Measurements from ENCODE around the gene PES1.

PES1 gene

DNA sequence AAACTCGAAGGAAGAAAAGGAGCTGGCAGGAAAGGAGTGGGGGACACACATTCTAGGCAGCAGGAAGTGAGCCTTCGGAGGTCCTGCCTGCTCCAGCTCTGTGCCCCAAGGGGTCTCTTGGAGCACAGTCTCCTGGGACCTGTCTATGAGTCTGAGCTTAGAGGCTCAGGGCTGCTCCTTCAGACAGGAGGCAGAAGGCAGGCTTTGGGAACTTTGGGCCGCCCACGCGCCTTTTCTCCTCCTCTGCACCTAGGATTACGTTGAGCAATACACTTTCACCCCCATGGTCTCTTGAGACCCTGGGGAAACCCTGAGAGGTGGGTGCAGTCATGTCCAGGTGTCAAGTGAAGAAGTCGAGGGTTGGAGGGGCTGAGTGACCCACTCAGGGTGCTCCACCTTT is 16.2 kb upstream of the PES1 start:
- no peak overlapping the region; the same call in 1 of the 2 replicates for H3K4me3 ChIP-seq (ENCODE audit: low read depth, low read length)
- TF ChIP-seq, protein P1, sequence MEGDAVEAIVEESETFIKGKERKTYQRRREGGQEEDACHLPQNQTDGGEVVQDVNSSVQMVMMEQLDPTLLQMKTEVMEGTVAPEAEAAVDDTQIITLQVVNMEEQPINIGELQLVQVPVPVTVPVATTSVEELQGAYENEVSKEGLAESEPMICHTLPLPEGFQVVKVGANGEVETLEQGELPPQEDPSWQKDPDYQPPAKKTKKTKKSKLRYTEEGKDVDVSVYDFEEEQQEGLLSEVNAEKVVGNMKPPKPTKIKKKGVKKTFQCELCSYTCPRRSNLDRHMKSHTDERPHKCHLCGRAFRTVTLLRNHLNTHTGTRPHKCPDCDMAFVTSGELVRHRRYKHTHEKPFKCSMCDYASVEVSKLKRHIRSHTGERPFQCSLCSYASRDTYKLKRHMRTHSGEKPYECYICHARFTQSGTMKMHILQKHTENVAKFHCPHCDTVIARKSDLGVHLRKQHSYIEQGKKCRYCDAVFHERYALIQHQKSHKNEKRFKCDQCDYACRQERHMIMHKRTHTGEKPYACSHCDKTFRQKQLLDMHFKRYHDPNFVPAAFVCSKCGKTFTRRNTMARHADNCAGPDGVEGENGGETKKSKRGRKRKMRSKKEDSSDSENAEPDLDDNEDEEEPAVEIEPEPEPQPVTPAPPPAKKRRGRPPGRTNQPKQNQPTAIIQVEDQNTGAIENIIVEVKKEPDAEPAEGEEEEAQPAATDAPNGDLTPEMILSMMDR (IDR thresholded peaks at IDR 0.05; ENCODE audit: insufficient read depth, low read depth, low read length, missing control alignments) = no peak
- no peak for DNase-seq (ENCODE audit: low read depth)

GRCh38 chr22:30607300-30607930 is 15.7 kb upstream of the PES1 start:
- H3K4me3 ChIP-seq (ENCODE audit: low read depth, low read length) = peak overlapping the region; percentile 64
- TF ChIP-seq, protein P1 (IDR thresholded peaks at IDR 0.05; ENCODE audit: insufficient read depth, low read depth, low read length, missing control alignments) = no peak

GRCh38 chr22:30606455-30607299 is 15.0 kb upstream of the PES1 start, which contains the start of gene TCN2:
Gene TCN2, plus strand, starts transcription at chr22:30607174. Its CDS starts 158 bp downstream, at chr22:30607332.
- peak within 1 kb of the TSS; percentile 64 for H3K4me3 ChIP-seq (ENCODE audit: low read depth, low read length)
- DNase-seq (ENCODE audit: low read depth) = peak; percentile 70
- TF ChIP-seq, protein P1 (IDR thresholded peaks at IDR 0.05; ENCODE audit: insufficient read depth, low read depth, low read length, missing control alignments) = no peak

More at GRCh38 chr22:30607300-30607930, 15.7 kb upstream of the PES1 start:
- DNase-seq (ENCODE audit: low read depth) = no peak

GRCh38 chr22:30605449-30606110 is 13.9 kb upstream of the PES1 start:
- H3K4me3 ChIP-seq (ENCODE audit: low read depth, low read length) = peak overlapping the region; percentile 24
- TF ChIP-seq, protein P1 (IDR thresholded peaks at IDR 0.05; ENCODE audit: insufficient read depth, low read depth, low read length, missing control alignments) = peak; percentile 76
- peak; percentile 74 for DNase-seq (ENCODE audit: low read depth)

GRCh38 chr22:30604723-30605122 is 13.0 kb upstream of the PES1 start:
- no peak for DNase-seq (ENCODE audit: low read depth)
- TF ChIP-seq, protein P1 (IDR thresholded peaks at IDR 0.05; ENCODE audit: insufficient read depth, low read depth, low read length, missing control alignments) = no peak
- H3K4me3 ChIP-seq (ENCODE audit: low read depth, low read length) = no peak overlapping the region

DNA sequence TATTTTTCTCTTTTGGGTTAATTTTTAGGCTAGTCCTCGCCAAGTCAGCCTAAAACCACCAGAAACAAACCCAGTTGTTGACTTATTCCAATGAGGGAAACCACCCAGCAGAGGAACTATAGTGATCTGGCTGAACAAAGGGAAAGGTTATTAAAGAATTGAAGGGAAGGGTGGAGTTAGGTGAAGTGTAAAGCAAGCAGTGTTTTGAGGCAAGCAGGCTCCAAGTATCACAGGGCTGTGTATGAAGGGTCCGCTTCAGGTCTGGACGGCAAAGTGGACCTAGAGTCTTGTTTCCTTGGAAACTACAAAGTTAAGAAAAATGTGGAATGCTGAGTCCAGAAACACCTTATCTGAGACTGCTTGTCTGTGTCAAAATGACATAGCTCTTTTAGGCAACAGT is 12.1 kb upstream of the PES1 start:
- TF ChIP-seq, protein P1 (IDR thresholded peaks at IDR 0.05; ENCODE audit: insufficient read depth, low read depth, low read length, missing control alignments) = no peak
- DNase-seq (ENCODE audit: low read depth) = no peak

More for the DNA sequence above, 12.1 kb upstream of the PES1 start:
- H3K4me3 ChIP-seq (ENCODE audit: low read depth, low read length) = no peak overlapping the region

Measured in GM12865 (cell line).